Stimulated activated CD8-positive, alpha-beta memory T cell treated with anti-CD3 and anti-CD28 coated beads, Interleukin-7, amount 100 ng/mL, for 1 hour (primary cell): ENCODE results near the gene STAG1.
"Not testable (repeated sequence)": the region's sequence is repeated elsewhere in the genome, so short reads cannot be mapped to it uniquely, and the experiment has no call there.

Experiments used
- DNase-seq, 2 donors: peaks; one replicate each; pipeline ENCODE4 v3.0.0-alpha.2; 2020; ENCODE audit warnings: low read depth in 2 of 2

STAG1 gene

GRCh38 chr3:136412307-136412706 lies 339.9 kb downstream of the STAG1 start:
- DNase-seq = no peak

- DNase-seq = no peak
Measured at GRCh38 chr3:136409549-136409948, 342.6 kb downstream of the STAG1 start.

- DNase-seq = no peak
Measured at GRCh38 chr3:136404056-136404455, 348.1 kb downstream of the STAG1 start.

GRCh38 chr3:136396916-136397315 lies 355.3 kb downstream of the STAG1 start:
- DNase-seq = no peak

- DNase-seq = no peak
Measured at GRCh38 chr3:136390574-136390973, 361.6 kb downstream of the STAG1 start.

- no peak for DNase-seq
Measured at GRCh38 chr3:136387031-136387430, 365.1 kb downstream of the STAG1 start.

GRCh38 chr3:136385457-136385856 lies 366.7 kb downstream of the STAG1 start:
- DNase-seq = no peak

- no peak for DNase-seq
Measured at GRCh38 chr3:136381051-136381450, 371.1 kb downstream of the STAG1 start.

- DNase-seq = no peak
Measured at GRCh38 chr3:136380530-136380929, 371.6 kb downstream of the STAG1 start.

- no peak for DNase-seq
Measured at GRCh38 chr3:136378011-136378410, 374.2 kb downstream of the STAG1 start.

- DNase-seq = no peak
Measured at GRCh38 chr3:136377508-136377907, 374.7 kb downstream of the STAG1 start.

GRCh38 chr3:136375800-136376199 lies 376.4 kb downstream of the STAG1 start:
- DNase-seq = not testable (repeated sequence)

- DNase-seq = no peak
Measured at GRCh38 chr3:136366289-136366688, 385.9 kb downstream of the STAG1 start.

GRCh38 chr3:136353461-136353860 lies 398.7 kb downstream of the STAG1 start:
- DNase-seq = no peak

GRCh38 chr3:136351905-136352304 lies 400.3 kb downstream of the STAG1 start:
- no peak for DNase-seq

- no peak for DNase-seq
Measured at GRCh38 chr3:136351351-136351750, 400.8 kb downstream of the STAG1 start.

- no peak for DNase-seq
Measured at GRCh38 chr3:136350557-136350956, 401.6 kb downstream of the STAG1 start.

- DNase-seq = no peak
Measured at GRCh38 chr3:136350132-136350531, 402.0 kb downstream of the STAG1 start.

- no peak for DNase-seq
Measured at GRCh38 chr3:136346486-136346885, 405.7 kb downstream of the STAG1 start.

- no peak for DNase-seq
Measured at GRCh38 chr3:136343873-136344555, 408.2 kb downstream of the STAG1 start.

GRCh38 chr3:136343446-136343845 lies 408.7 kb downstream of the STAG1 start:
- DNase-seq = no peak

GRCh38 chr3:136336329-136337100 lies 415.7 kb downstream of the STAG1 start:
- no peak for DNase-seq

- DNase-seq = not testable (repeated sequence)
Measured at GRCh38 chr3:136334726-136335125, 417.5 kb downstream of the STAG1 start.
